ENCODE results near the gene JAG1.

DNA sequence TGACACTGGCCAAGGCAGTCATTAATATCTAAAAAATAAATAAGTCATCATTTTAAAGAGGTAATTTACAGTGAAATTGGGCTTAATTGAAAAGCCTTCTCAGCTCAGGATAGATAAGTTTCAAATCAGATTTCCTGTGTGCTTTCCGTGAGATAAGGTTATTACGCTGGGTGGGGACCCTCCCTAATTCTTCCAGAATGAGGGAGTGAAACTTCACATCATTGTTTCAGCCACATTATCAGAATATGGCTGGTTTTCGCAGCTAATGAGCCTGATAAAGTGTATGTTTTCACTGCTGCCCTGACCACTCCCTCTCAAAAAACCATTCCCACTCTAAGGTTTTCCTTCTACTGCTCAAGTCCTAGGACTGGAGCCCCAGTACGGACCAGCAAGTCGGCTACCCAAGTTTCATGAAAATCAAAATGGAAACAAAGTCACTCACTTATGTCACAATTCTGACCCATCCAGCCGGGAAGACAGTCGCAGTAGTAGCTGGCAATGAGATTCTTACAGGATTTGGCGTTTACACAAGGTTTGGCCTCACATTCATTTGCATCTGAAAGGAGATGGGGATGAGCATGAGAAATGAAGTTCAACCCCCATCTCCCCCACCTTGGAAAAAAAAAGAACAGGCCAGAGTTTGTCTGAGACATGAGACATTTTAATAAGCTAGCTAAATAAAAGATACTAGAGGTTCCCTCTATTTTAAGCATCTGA is 24.6 kb downstream of the JAG1 start:
- TF ChIP-seq, protein P1, sequence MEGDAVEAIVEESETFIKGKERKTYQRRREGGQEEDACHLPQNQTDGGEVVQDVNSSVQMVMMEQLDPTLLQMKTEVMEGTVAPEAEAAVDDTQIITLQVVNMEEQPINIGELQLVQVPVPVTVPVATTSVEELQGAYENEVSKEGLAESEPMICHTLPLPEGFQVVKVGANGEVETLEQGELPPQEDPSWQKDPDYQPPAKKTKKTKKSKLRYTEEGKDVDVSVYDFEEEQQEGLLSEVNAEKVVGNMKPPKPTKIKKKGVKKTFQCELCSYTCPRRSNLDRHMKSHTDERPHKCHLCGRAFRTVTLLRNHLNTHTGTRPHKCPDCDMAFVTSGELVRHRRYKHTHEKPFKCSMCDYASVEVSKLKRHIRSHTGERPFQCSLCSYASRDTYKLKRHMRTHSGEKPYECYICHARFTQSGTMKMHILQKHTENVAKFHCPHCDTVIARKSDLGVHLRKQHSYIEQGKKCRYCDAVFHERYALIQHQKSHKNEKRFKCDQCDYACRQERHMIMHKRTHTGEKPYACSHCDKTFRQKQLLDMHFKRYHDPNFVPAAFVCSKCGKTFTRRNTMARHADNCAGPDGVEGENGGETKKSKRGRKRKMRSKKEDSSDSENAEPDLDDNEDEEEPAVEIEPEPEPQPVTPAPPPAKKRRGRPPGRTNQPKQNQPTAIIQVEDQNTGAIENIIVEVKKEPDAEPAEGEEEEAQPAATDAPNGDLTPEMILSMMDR (IDR thresholded peaks at IDR 0.05): no peak
- no peak for TF ChIP-seq POLR2A (IDR thresholded peaks at IDR 0.05)

All from prostate gland (tissue), 2 donors.